Upper lobe of left lung (tissue), 6 donors: Measurements from ENCODE around the gene SMPD3. TPM values are rescaled to one million over a fixed set of nuclear protein-coding genes. Genes with fewer than 3 reads are reported as not detected.
A peak's percentile ranks its signal among the peaks of the same experiment; 100 is the strongest.

Source experiments
- ATAC-seq, 2 donors: fragments of 200-7000 bp; cut with Tn5 transposase; one replicate each; pipeline ENCODE4 v1.9.1; 2022; ENCODE audit warnings: mild to moderate bottlenecking in 2 of 2, moderate library complexity in 2 of 2; ENCODE audit not compliant: low FRiP score in 2 of 2
- DNase-seq, 2 donors: peaks; one replicate each; pipeline ENCODE4 v3.0.0-alpha.2; 2019 to 2020
- H3K27ac ChIP-seq, 4 donors: fragments of 200-600 bp; sonication (generic); one replicate each; pipeline ENCODE4 v1.5.1; 2016 to 2019
- H3K27me3 ChIP-seq, 4 donors: fragments of 200-600 bp; sonication (generic); one replicate each; pipeline ENCODE4 v1.5.1; 2017 to 2019
- H3K36me3 ChIP-seq, 4 donors: fragments of 200-600 bp; sonication (generic); one replicate each; pipeline ENCODE4 v1.5.1; 2016 to 2019
- H3K4me1 ChIP-seq, 4 donors: fragments of 200-600 bp; sonication (generic); one replicate each; pipeline ENCODE4 v1.5.1; 2018 to 2019
- H3K4me3 ChIP-seq, 4 donors: fragments of 200-600 bp; sonication (generic); one replicate each; pipeline ENCODE4 v1.5.1; 2017 to 2019; ENCODE audit warnings: mild to moderate bottlenecking in 2 of 4, moderate library complexity in 1 of 4
- H3K9me3 ChIP-seq, 4 donors: fragments of 200-600 bp; sonication (generic); one replicate each; pipeline ENCODE4 v1.5.1; 2018 to 2019
- CTCF ChIP-seq, 6 experiments: fragments of 450-650 bp in 4 of 6; fragments of 200-600 bp in 2 of 6; sonication (generic) in 2 of 6; IDR thresholded peaks; one replicate each; pipeline ENCODE4 v1.5.1; 2016 to 2019; ENCODE audit warnings: antibody characterized with exemption in 6 of 6
- EP300 ChIP-seq, 4 donors: sonication (generic); formaldehyde crosslinking; IDR thresholded peaks; one replicate each; pipeline ENCODE4 v1.5.1; 2017; ENCODE audit warnings: antibody characterized with exemption in 4 of 4, control low read depth in 2 of 4
- POLR2A ChIP-seq, 4 donors: fragments of 450-650 bp; IDR thresholded peaks; one replicate each; pipeline ENCODE4 v1.5.1; 2016 to 2017; ENCODE audit warnings: antibody characterized with exemption in 4 of 4, mild to moderate bottlenecking in 2 of 4
- POLR2AphosphoS5 ChIP-seq, 2 donors: sonication (generic); formaldehyde crosslinking; IDR thresholded peaks; one replicate each; pipeline ENCODE4 v1.5.1; 2017; ENCODE audit warnings: antibody characterized with exemption in 2 of 2
- WGBS, 2 donors: methylation state at CpG; one replicate each; pipeline ENCODE4 v1.1.5; 2017 to 2018; 5-methylcytosine and 5-hydroxymethylcytosine counted together
- total RNA-seq, 6 donors: library from RNA; depleted of rRNA in 4 of 6; stranded (reverse); fragments of >200 nt in 4 of 6; gene quantifications; one replicate each; pipeline versions ENCODE4 v1.1.0 to v1.2.1, GENCODE V29; 2016 to 2021
- donor health status: DM: no; HTN: no; CAD: no; lungs with moderate emphysema.
- donor health status: DM: no; HTN: yes; CAD: no; lungs with severe emphysema.

Gene SMPD3
- total RNA-seq, 6 donors from 2014 or later = 1.2 to 10.7 (median 3.2) TPM

- TF ChIP-seq POLR2A (IDR thresholded peaks at IDR 0.05) (no peak), POLR2AphosphoS5 (IDR thresholded peaks at IDR 0.05) (no peak), EP300 (IDR thresholded peaks at IDR 0.05) (no peak), CTCF (IDR thresholded peaks at IDR 0.05) (no peak)
- no peak for ATAC-seq
Observed at GRCh38 chr16:68400083-68400923, 48.0 kb downstream of the SMPD3 start.

GRCh38 chr16:68399456-68399855 lies 48.9 kb downstream of the SMPD3 start:
- Histone ChIP-seq H3K36me3 (no peaks in the 10 kb centered on the region), H3K9me3 (no peaks in the 10 kb centered on the region), H3K4me3 (no peak overlapping the region), H3K4me1 (peaks cover 0 to 5% (median 0%) of the 10 kb centered on the region in 4 donors), H3K27me3 (no peaks in the 10 kb centered on the region), H3K27ac (no peak overlapping the region)
- TF ChIP-seq POLR2A (IDR thresholded peaks at IDR 0.05) = no peak
- TF ChIP-seq CTCF (IDR thresholded peaks at IDR 0.05) = no peak
- TF ChIP-seq POLR2AphosphoS5 (IDR thresholded peaks at IDR 0.05) = no peak
- TF ChIP-seq EP300 (IDR thresholded peaks at IDR 0.05) = no peak
- 93% methylated on average over 3 of the region's 3 CpGs; no CpG with 5 or more reads in 1 of the 2 donors for WGBS, 2 donors
- DNase-seq (no peak), ATAC-seq (no peak)

More at GRCh38 chr16:68400083-68400923, 48.0 kb downstream of the SMPD3 start:
- WGBS, 2 donors = 84 to 90% methylated on average over 3 to 5 of the region's 5 CpGs
- Histone ChIP-seq H3K36me3 (no peaks in the 10 kb centered on the region), H3K4me1 (peaks cover 0 to 5% (median 0%) of the 10 kb centered on the region in 4 donors), H3K27ac (no peak overlapping the region), H3K9me3 (no peaks in the 10 kb centered on the region), H3K27me3 (no peaks in the 10 kb centered on the region), H3K4me3 (no peak overlapping the region)
- no peak for DNase-seq

GRCh38 chr16:68397710-68398201 lies 50.6 kb downstream of the SMPD3 start:
- Histone ChIP-seq H3K36me3 (no peaks in the 10 kb centered on the region), H3K27me3 (no peaks in the 10 kb centered on the region), H3K27ac (no peak overlapping the region), H3K9me3 (no peaks in the 10 kb centered on the region), H3K4me1 (peaks cover 0 to 5% (median 0%) of the 10 kb centered on the region in 4 donors), H3K4me3 (no peak overlapping the region)
- TF ChIP-seq POLR2AphosphoS5 (IDR thresholded peaks at IDR 0.05) = no peak
- no peak for TF ChIP-seq CTCF (IDR thresholded peaks at IDR 0.05)
- TF ChIP-seq POLR2A (IDR thresholded peaks at IDR 0.05) = no peak
- no peak for TF ChIP-seq EP300 (IDR thresholded peaks at IDR 0.05)
- DNase-seq (no peak), ATAC-seq (no peak)
- 78 to 91% methylated on average over 5 to 6 of the region's 6 CpGs for WGBS, 2 donors

- H3K27me3 ChIP-seq = no peaks in the 10 kb centered on the region
- peak in 1 of 2 donors; percentile 39 for DNase-seq
- TF ChIP-seq CTCF (IDR thresholded peaks at IDR 0.05) (peak; percentile 52 to 75 (median 68)), EP300 (IDR thresholded peaks at IDR 0.05) (no peak)
- peak in 1 of 2 donors; percentile 15 for ATAC-seq
- no peaks in the 10 kb centered on the region for H3K9me3 ChIP-seq
- peaks cover 0 to 5% (median 0%) of the 10 kb centered on the region in 4 donors for H3K4me1 ChIP-seq
- no peaks in the 10 kb centered on the region for H3K36me3 ChIP-seq
- no peak overlapping the region for H3K27ac ChIP-seq
- WGBS, 2 donors = 23 to 34% methylated on average over 6 of the region's 6 CpGs
- H3K4me3 ChIP-seq = no peak overlapping the region
Observed at GRCh38 chr16:68396481-68396880, 51.8 kb downstream of the SMPD3 start.
